Stimulated activated CD8-positive, alpha-beta memory T cell treated with anti-CD3 and anti-CD28 coated beads, Interleukin-4, amount 100 ng/mL, for 1 hour (primary cell): Measurements from ENCODE around the gene TIGD6.

ENCODE experiments used
- DNase-seq, 2 donors: peaks; one replicate each; pipeline ENCODE4 v3.0.0-alpha.2; 2020; ENCODE audit warnings: low read depth in 2 of 2, low spot score in 1 of 2

The TIGD6 gene

DNA sequence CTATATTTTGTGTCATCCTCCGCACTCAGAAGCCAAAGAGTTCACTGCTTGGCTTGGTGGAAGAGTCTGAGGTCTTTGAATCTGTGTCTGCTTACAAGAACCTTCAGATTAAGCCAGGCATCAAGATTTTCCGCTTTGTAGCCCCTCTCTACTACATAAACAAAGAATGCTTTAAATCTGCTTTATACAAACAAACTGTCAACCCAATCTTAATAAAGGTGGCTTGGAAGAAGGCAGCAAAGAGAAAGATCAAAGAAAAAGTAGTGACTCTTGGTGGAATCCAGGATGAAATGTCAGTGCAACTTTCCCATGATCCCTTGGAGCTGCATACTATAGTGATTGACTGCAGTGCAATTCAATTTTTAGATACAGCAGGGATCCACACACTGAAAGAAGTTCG lies 19.2 kb downstream of the TIGD6 start:
- no peak for DNase-seq

DNA sequence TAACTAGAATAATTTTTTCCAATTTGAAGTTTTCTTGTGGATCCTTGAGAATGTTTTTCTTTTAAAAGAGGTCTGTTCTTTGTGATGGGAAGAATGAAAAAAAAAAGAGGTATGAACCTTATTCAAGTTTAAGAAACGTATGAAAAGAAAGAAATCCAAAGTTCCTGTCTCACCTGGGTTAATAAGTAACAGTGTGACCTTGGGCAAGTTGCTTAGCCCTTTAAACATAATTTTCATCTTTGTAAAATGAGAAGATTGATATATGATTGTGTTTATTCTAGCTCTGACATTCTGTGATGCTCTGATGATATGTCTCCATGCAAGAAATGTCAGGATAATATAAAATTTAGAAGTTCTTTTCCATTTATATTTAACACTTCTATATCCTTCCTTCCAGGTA lies 20.6 kb downstream of the TIGD6 start:
- DNase-seq: no peak

DNA sequence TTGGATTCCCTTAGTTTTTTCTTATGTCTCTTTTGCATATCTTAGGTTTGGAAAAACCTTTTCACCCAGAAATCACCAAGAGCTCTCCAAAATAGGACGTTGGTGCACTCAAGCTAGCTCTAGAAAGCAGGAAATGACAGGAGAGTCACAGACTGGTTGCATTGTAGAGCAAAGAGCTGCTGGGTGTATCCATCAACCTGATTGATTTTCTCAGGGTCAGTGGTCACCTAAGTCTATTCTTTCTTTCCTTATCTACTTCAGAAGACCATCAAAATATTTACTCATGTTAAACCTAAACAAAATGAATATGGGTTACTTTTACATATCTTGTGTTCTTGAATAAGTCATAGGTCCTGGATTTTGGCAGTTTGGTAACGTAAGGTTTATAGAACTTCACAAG lies 25.0 kb downstream of the TIGD6 start:
- no peak for DNase-seq

DNA sequence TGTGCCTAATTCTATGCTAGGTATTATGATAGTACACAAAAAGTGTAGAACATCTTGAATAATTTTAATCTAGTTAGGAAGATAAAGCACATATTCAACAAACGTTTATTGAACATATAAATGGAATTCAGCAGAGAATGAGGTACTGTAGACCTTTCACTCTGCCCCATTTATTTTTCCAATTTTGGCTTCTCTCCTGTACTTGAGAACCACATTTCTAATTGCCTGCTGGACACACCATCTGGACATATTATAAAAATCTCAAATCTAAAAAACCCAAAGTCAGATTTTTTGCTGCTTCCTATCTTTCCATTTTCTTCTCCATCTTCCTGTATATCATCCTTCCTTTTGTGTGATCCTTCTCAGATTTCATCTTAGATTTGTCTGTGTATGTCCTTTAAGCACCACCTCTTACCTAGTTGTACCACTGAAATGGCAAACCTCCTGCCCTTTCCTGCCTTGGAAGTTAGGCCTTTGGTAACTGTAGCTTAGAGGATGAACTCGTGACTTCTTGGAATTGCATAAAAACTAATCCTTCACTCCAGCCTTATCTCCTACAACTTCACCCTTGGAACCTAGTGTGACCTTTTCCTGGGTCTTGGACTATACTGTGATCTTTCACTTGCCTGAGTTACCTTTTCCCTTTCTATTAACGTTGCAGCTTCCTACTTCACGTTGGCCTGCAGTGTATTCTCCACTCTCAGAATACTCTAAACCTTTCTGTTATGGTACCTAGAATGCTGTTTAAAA lies 31.1 kb downstream of the TIGD6 start:
- no peak for DNase-seq

DNA sequence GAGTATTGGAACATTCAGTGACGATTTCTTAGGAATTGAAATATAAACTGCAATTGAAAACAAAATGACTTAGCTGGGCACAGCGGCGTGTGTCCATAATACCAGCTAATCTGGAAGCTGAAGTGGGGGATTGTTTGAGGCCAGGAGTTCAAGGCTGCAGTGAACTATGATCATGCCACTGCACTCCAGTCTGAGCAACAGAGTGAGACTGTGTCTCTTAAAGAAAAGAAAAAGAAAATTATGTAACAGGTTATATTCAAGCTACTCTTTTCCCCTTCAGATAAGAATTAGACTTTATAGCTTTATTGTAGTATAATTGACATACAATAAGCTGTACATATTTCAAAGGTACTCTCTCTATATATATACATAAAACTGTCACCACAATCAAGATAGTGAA lies 33.5 kb downstream of the TIGD6 start:
- no peak for DNase-seq

DNA sequence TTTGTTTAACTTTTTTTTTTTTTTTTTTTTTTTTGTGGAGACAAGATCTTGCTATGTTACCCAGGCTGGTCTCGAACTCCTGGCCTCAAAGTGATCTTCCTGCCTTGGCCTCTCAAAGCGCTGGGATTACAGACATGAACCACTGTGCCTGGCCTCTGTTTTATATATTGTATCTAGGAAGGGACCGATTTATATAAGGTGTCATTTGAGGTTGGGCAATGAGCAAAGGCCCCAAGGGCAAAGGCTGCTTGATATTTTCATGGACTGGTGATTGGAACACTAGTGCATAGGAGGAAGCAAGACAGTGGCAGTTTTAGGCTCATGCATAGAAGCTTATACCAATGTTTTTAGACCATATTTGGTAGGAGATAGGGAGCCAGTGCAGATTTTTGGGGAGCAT lies 36.7 kb downstream of the TIGD6 start:
- DNase-seq: no peak

DNA sequence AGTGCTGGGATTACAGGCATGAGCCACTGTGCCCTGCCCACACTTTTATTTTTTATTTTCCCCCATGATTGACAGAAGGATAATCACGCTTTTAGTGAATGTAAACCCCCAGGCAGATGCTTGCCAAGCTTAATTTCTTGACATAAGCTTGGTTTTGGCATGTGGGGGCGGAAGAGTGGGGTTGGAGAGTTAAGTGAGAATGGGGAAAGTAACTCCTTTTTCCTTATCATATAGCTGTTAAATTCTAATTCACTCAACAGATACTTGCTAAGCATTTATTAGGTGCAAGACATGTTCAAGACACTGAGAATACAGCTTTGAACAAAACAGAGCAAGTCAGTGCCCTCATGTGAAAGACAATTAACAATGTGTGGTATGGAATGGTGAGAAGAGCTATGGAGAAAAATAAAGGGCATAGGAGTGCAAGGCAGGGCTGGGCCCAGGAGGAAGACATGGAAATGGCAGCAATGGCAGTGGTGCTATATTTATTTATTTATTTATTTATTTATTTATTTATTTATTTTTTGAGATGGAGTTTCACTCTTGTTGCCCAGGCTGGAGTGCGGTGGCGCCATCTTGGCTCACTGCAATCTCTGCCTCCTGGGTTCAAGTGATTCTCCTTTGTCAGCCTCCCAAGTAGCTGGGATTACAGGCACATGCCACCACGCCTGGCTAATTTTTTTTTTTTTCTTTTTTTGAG lies 37.7 kb downstream of the TIGD6 start:
- no peak for DNase-seq

DNA sequence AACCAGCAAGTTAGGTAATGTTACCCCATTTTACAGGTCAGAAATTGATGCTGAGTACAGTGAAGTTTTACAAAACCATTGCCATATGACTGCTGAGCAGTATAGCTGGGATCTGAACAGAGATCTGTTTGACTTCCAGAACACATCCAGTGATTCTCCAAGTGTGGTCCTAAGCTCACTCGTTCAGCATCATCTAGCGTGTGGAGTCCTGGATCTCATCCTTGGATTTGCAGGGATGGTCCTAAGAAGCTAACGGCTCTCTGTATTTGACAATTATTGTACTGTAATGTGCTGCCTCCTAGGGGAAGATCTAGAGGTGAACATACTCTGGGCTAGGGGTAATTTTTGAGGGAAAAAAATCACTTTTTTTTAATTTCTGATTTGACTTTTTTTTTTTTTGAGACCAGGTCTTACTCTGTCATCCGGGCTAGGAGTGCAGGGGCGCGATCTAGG lies 38.5 kb downstream of the TIGD6 start:
- no peak for DNase-seq

DNA sequence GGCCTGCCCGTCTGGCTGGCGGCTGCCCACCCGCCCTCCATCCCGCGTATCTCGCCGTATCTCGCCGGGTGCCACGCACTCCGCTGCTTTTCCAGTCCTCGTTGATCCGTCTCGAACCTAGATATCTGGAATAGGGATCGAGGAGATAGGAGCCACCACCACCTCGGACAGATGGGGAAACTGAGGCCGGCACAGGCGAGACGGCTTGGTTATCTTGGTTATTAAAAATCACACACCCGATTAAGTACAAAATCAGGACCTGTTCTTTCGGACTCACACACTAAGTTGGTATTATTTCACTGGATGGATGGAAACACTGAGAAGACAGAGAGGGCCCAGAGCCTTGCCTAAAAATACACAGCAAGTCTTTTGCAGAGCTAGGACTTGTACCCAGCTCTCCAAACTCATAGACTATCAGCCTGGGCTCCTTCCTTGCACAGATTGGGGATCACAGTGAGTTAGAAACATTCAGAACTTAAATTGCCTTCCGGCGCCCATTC lies 39.2 kb downstream of the TIGD6 start:
- DNase-seq: no peak

DNA sequence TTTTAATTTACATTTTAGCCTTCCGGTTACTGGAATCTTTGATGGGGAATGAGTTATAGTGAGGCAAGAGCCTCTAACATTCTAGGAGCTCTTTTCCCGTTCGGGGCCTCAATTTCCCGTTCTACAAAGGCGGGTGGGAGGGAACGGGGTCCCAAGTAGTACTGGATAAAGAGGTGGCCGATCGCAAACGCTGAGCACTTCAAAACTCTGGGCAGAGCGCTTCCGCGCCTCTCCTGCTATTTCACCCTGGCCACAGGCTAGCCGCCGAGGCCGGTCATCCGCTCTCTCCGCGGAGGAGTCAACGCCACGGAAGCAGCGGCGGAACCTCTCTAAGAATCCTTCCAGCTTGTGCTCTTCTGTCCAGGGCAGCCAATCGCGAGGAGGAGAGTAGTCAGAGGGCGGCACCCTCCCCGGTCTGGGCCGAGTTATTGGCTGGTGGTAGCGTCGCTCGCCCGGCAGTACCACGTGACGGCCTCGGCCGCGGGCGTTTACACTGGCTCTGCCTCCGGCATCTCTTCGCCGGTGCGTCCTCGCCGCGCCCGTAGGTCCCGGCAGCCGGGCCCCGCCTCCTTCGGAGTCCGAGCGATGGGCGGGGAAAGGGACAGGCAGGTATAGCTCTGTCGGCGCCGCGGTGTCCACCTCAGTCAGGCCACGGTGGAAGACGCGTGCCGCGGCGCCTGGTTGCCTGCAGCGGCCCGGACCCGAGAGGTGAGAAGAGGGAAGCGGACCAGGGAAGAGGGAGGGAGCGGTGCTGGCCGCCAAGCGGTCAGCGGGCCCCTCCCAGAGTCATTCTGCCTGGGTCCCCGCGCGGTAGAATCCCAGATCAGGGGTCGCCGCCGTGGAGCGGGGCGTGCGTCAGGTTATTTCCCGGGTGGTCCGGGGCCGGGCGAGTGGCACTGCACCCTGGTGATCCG lies 39.9 kb downstream of the TIGD6 start, which contains the start of gene SLC26A2:
SLC26A2 (plus strand) TSS at position 487 of the 914 bp plus-strand sequence. CDS start 16,895 bp downstream, outside the sequence.
- DNase-seq: peak; percentile 77 to 86

DNA sequence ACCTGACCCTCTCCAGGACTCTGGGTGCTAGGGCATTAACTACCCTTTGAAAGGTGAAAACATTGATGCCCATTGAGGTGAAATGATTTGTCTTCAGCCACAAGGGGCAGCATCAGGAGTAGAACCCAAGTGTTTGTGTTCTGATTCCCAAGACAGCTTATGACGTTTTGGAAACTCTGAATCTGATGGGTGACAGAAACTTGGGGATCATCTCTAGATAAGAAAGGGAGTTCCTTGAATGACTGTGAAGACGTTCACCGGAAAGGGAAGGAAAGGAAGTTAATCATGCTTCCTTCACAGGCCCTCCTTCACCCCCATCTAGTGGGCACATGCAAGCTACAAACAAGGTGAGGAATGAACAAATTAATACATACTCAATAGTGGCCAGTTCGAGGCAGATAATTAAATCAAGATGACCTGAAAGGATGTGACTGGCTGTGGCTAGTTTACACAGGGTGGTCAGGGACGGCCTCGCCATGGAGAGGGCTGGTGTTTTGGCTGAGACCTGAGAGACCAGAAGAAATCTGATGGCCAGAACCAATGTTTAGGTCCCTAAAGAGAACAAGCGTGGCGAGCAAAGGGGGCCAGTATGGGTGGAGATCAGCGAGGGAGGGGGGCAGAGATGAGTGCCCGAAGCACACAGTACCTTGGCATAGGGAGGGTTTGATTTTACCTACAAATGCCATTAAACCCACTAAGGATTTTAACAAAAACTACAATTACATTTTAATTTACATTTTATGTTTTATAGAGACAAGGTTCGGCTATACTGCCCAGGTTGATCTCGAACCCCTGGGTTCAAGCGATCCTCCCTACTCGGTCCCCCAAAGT lies 40.8 kb downstream of the TIGD6 start:
- DNase-seq: peak in 1 of 2 donors; percentile 3

DNA sequence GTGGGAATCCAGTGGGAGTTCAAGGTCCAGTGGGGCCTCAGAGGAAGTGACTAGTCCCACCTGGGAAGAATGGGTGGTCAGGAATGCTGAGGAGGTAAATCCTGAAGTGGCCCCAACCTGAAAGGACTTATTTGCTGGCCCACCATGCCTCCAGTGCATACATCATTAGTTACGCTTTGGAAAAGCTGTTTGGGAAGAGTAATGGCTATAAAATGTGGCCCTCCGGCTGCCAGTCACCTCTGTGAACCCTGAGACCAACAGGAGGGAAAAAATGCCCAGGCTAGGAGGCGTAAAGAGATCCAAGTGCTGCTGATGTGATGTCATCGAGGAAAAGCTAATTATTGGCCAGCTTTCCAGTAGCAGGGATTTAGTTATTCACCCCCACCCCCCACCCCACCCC lies 42.6 kb downstream of the TIGD6 start:
- DNase-seq: no peak

DNA sequence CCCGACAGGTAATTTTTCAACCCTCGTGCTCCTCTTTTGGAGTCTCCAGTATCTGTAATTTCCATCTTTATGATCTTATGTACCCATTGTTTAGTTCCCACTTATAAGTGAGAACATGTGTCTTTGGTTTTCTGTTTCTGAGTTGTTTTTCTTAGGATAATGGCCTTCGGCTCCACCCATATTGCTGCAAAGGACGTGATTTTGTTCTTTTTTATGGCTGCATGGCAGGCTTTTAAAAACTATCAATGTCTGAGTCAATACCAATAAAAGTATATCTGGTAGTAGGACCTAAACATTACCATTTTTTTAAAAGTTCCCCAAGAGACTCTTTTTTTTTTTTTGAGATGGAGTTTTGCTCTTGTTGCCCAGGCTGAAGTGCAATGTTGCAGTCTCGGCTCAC lies 43.8 kb downstream of the TIGD6 start:
- DNase-seq: no peak

DNA sequence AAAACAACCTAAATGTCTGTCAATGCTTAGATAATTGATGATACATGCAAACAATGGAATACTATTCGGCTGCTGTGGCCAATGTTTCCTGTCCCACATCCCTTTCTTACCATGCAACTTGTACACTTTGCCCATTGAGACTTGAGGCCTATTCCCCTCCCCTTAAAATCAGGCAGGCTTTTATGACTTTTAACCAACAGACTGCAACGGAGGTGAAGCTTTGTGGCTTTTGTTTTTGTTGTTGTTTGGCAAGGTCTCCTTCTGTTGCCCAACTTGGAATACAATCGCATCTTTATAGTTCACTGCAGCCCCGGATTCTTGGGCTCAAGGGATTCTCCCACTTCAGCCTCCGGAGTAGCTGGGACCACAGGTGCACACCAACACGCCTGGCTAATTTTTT lies 45.7 kb downstream of the TIGD6 start:
- DNase-seq: no peak

DNA sequence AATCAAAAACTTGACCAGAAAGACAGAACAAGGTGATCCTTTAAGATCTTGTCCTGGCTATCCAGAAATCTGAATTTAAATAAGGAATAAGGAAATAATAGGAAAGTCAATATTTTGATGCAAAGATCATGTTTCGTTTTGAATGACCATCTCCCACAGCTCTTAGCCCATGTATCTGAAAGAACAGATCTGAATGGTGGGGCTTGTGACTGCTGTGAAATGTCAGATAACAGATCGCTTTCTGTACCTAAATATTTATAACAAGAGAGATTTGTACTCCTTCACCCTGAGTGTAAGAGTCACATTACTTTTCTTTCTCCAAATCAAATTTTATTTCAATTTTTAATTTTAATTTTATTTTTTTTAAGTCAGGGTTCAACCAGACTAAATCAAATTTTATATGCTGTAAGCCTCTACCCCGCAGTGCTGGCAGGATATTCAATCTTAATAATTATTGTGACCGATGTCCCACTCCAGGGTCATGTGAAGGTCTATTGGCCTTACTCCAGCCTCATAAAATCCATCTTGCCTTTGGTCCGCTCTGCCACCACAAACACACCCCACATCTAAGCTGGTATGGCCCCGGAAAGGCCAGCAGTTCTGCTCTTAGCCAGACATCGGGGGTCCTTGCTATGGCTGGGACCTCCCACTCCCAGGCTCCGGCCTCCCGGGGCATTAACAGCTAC lies 46.9 kb downstream of the TIGD6 start:
- DNase-seq: no peak

DNA sequence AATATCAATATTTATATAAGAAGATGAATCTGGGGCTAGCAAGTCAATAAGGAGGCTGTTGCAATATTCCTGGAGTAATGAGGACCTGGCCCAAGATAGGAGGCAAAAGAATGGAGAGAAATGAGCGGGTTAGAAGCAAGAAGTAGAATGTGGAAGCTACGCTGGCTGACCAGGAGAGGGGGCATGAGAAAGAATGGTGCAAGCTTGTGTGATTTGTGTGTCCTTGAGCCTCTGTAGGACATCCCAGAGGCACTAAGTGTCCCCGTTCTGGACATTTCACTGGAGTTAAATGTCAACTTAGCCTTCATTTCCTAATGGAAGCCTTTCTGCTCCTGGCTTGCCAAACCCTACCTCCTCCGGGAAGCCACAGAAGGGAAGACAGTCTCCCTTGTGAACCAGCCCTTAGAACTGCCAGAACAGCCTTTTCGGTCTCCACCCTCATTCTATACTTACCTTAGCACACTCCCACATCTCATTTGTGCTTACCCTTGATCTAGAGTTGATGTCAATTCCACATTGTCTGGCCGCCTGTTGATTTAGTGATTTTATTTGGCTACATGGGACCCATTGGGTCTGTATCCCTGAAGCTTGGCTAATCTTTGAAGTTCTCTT lies 49.2 kb downstream of the TIGD6 start:
- DNase-seq: no peak

DNA sequence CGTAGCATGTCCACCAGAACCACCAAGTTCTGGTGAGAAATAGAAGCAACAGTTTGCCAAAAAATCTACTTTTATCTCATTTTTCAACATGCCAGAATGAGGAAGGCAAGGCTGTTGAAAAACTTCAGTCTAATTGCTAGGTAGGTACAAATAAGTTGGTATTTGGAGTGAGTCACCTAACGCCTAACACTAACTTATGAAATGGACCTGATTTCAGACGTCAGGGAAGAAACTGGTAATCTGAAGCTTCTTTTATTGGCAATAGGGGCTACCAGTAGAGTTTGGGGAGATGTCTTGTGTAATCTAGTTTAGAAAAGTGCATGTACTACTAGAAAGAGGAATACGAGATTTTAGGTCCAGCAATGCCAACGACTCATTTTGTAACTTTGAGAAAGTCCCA lies 51.5 kb downstream of the TIGD6 start:
- no peak for DNase-seq

DNA sequence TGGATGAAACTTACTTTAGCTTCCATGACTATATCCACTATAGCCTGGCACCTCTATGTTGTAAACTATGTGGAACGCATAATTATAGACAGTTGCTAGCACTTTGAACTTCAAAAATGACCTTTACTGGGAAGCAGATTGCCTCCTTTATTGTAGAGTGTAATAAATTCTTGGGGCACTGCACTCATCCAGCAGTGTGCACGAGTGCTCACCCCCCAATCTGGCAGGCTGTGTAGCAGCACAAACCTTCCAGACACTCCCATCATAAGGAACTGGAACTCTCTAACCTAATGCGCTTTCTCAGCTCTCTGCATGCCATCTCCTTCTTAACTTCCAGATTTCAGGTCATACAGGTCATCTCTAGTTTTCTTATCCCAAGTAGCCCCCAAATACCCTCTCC lies 54.3 kb downstream of the TIGD6 start:
- DNase-seq: no peak

DNA sequence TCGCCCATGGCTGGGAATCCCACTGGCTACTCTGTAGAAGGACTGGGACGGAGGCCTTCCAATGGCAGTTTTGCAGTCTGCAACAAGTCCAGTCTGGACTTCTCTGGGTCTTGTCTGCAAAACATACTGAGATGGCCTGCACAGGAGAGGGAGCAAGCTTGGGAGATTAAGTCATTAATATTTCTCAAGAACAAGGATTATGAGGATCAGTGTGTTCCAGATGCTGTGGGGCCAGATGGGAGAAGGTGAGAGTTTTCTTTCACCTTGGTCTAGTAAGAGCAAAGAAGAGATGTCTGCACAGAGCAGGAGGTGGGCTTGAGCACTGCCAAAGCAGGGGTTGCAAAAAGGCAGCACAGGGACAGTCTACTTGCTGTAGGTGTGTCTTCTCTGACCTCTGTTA lies 55.8 kb downstream of the TIGD6 start, which contains the start of gene PDE6A:
PDE6A (minus strand) TSS at position 128 of the 400 bp plus-strand sequence; CDS start at position 8, 120 bp downstream.
- DNase-seq: no peak
